H9 (cell line): ENCODE data around the gene HMCN1. TPM values are rescaled to one million over a fixed set of nuclear protein-coding genes. Genes with fewer than 3 reads are reported as not detected.

Experiments
- DNase-seq: peaks from one replicate; pipeline ENCODE4 v3.0.0-alpha.2; 2017
- H2AFZ ChIP-seq: one replicate; pipeline ENCODE4 v1.6.1; 2013; ENCODE audit warnings: mild to moderate bottlenecking, low read length, control low read depth, moderate library complexity
- H2AK5ac ChIP-seq: 2 replicates; pipeline ENCODE4 v1.6.1; 2013; ENCODE audit warnings: low read length, control low read depth, mixed read lengths; ENCODE audit not compliant: insufficient read length
- H2BK120ac ChIP-seq: one replicate; pipeline ENCODE4 v1.6.1; 2013; ENCODE audit warnings: low read depth, mild to moderate bottlenecking, low read length, control low read depth, inconsistent platforms; ENCODE audit not compliant: poor library complexity, severe bottlenecking
- H2BK12ac ChIP-seq: 2 replicates; pipeline ENCODE4 v1.6.1; 2013; ENCODE audit warnings: low read length, control low read depth, mixed read lengths, low read depth; ENCODE audit not compliant: insufficient read length
- H2BK15ac ChIP-seq: 2 replicates; pipeline ENCODE4 v1.6.1; 2013; ENCODE audit warnings: low read depth, low read length, control low read depth
- H2BK20ac ChIP-seq: one replicate; pipeline ENCODE4 v1.6.1; 2013; ENCODE audit warnings: low read depth, mild to moderate bottlenecking, low read length, control low read depth, inconsistent platforms; ENCODE audit not compliant: poor library complexity, severe bottlenecking
- H2BK5ac ChIP-seq: 2 replicates; pipeline ENCODE4 v1.6.1; 2013; ENCODE audit warnings: low read length, control low read depth, mixed read lengths; ENCODE audit not compliant: insufficient read length
- H3K14ac ChIP-seq: 2 replicates; pipeline ENCODE4 v1.6.1; 2013; ENCODE audit warnings: low read length, control low read depth; ENCODE audit not compliant: insufficient read depth
- H3K18ac ChIP-seq: 2 replicates; pipeline ENCODE4 v1.6.1; 2013; ENCODE audit warnings: low read depth, mild to moderate bottlenecking, mixed read lengths, low read length, control low read depth; ENCODE audit not compliant: insufficient read length
- H3K23ac ChIP-seq: 2 replicates; pipeline ENCODE4 v1.6.1; 2013; ENCODE audit warnings: low read length, control low read depth, mixed read lengths, low read depth; ENCODE audit not compliant: insufficient read length
- H3K23me2 ChIP-seq: 2 replicates; pipeline ENCODE4 v1.6.1; 2013; ENCODE audit warnings: low read depth, mild to moderate bottlenecking, mixed read lengths, low read length, control low read depth; ENCODE audit not compliant: insufficient read length, poor library complexity, severe bottlenecking
- H3K27ac ChIP-seq: 2 replicates; pipeline ENCODE4 v1.5.1; 2013; ENCODE audit warnings: low read length, control low read depth, mixed read lengths, low read depth; ENCODE audit not compliant: insufficient read length
- H3K27me3 ChIP-seq: 2 replicates; pipeline ENCODE4 v1.6.1; 2013; ENCODE audit warnings: low read length, control low read depth, inconsistent platforms; ENCODE audit not compliant: insufficient read depth
- H3K4ac ChIP-seq: 2 replicates; pipeline ENCODE4 v1.6.1; 2013; ENCODE audit warnings: low read depth, mild to moderate bottlenecking, control low read depth, inconsistent platforms, low read length, moderate library complexity
- H3K4me1 ChIP-seq: 2 replicates; pipeline ENCODE4 v1.6.1; 2013; ENCODE audit warnings: low read length, control low read depth, inconsistent platforms; ENCODE audit not compliant: insufficient read depth
- H3K4me2 ChIP-seq: 2 replicates; pipeline ENCODE4 v1.6.1; 2013; ENCODE audit warnings: low read length, control low read depth, mixed read lengths; ENCODE audit not compliant: insufficient read length, insufficient read depth
- H3K56ac ChIP-seq: 2 replicates; pipeline ENCODE4 v1.6.1; 2013; ENCODE audit warnings: low read depth, mild to moderate bottlenecking, mixed read lengths, low read length, control low read depth; ENCODE audit not compliant: insufficient read length
- H3K79me1 ChIP-seq: 2 replicates; pipeline ENCODE4 v1.6.1; 2013; ENCODE audit warnings: low read depth, mild to moderate bottlenecking, moderate library complexity, low read length, control low read depth, inconsistent platforms; ENCODE audit not compliant: insufficient read depth, poor library complexity, severe bottlenecking
- H3K79me2 ChIP-seq: 2 replicates; pipeline ENCODE4 v1.6.1; 2013; ENCODE audit warnings: low read length, control low read depth, inconsistent platforms; ENCODE audit not compliant: insufficient read depth
- H3K9ac ChIP-seq: 2 replicates; pipeline ENCODE4 v1.6.1; 2013; ENCODE audit warnings: low read length, control low read depth, mixed read lengths; ENCODE audit not compliant: insufficient read length; ENCODE audit errors: extremely low read depth
- H3K9me3 ChIP-seq: one replicate; pipeline ENCODE4 v1.6.1; 2013; ENCODE audit warnings: low read depth, low read length, inconsistent platforms; ENCODE audit not compliant: control insufficient read depth
- H3T11ph ChIP-seq: one replicate; pipeline ENCODE4 v1.6.1; 2013; ENCODE audit warnings: mild to moderate bottlenecking, low read length, control low read depth, inconsistent platforms
- H4K20me1 ChIP-seq: one replicate; pipeline ENCODE4 v1.6.1; 2013; ENCODE audit not compliant: control insufficient read depth, insufficient read length, insufficient read depth
- H4K5ac ChIP-seq: 2 replicates; pipeline ENCODE4 v1.6.1; 2013; ENCODE audit warnings: low read depth, mild to moderate bottlenecking, mixed read lengths, low read length, control low read depth; ENCODE audit not compliant: insufficient read length
- H4K8ac ChIP-seq: replicated peaks from 2 replicates; pipeline ENCODE4 v1.6.1; 2013; ENCODE audit warnings: low read length, control low read depth, mixed read lengths, low read depth; ENCODE audit not compliant: insufficient read length
- H4K91ac ChIP-seq: 2 replicates; pipeline ENCODE4 v1.6.1; 2013; ENCODE audit warnings: low read depth, mild to moderate bottlenecking, moderate library complexity, mixed read lengths, low read length, control low read depth; ENCODE audit not compliant: insufficient read length
- H3K27ac Mint-ChIP-seq, 3 experiments: 2 replicates in 2 of 3; 3 replicates in 1 of 3; pipeline ENCODE4 v1.8.0; 2020 to 2021; ENCODE audit warnings: mixed read lengths in 3 of 3, mild to moderate bottlenecking in 1 of 3, moderate library complexity in 1 of 3
- H3K27me3 Mint-ChIP-seq: 2 replicates; pipeline ENCODE4 v1.8.0; 2021; ENCODE audit warnings: low read depth, mild to moderate bottlenecking, moderate library complexity, mixed read lengths
- H3K36me3 Mint-ChIP-seq, 3 experiments: 2 replicates in 2 of 3; 3 replicates in 1 of 3; pipeline ENCODE4 v1.8.0; 2020 to 2021; ENCODE audit warnings: low read depth in 3 of 3, mixed read lengths in 3 of 3; ENCODE audit not compliant: insufficient read depth in 1 of 3
- H3K4me1 Mint-ChIP-seq, 2 experiments: 2 replicates each; pipeline ENCODE4 v1.8.0; 2020; ENCODE audit warnings: mixed read lengths in 2 of 2
- H3K4me3 Mint-ChIP-seq, 2 experiments: 2 replicates in 1 of 2; 3 replicates in 1 of 2; pipeline ENCODE4 v1.8.0; 2020 to 2021; ENCODE audit warnings: mild to moderate bottlenecking in 2 of 2, mixed read lengths in 2 of 2, moderate library complexity in 1 of 2
- H3K9me3 Mint-ChIP-seq, 2 experiments: 2 replicates in 1 of 2; 3 replicates in 1 of 2; pipeline ENCODE4 v1.8.0; 2020; ENCODE audit warnings: mild to moderate bottlenecking in 2 of 2, mixed read lengths in 2 of 2, moderate library complexity in 1 of 2
- WGBS: extraction: QIAGEN DNeasy Blood & Tissue Kit; methylation state at CpG from one replicate; pipeline ENCODE4 v1.1.7; 2013; ENCODE audit warnings: missing lambda C conversion rate, low lambda C conversion rate, mixed read lengths; ENCODE audit not compliant: insufficient read length; ENCODE audit errors: extremely low coverage; 5-methylcytosine and 5-hydroxymethylcytosine counted together
- total RNA-seq: library from RNA; stranded (reverse); gene quantifications from 2 replicates; pipeline ENCODE4 v1.2.1, GENCODE V29; 2021
- TF ChIP-seq, protein P1 (sequence below): fragments of 200-600 bp; sonication (generic); conservative IDR thresholded peaks from 3 replicates; pipeline ENCODE4 v1.8.0; 2021; ENCODE audit warnings: antibody characterized with exemption, mild to moderate bottlenecking

The HMCN1 gene
- total RNA-seq, 1 experiment from 2014 or later: 3.3 TPM

DNA sequence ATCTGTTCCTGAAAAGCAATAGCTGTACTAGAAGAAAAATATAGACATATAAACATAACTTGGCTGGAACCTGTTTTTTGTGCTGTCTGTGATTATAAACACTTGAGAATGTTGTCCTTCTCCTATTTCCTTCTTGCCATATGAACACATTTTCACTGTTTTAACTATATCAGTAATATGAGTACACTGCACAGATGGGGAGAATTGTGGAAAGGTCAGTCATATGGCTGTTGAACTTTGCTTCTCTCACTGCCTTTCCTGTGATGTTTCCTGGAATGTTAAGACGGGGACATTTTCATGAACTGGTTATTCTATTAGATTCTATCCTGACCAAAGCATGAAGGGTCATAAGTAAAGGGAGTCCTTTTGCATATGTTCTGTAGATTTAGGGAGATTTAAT, 24.9 kb downstream of the HMCN1 start:
- Histone ChIP-seq H2AFZ (no peak overlapping the region), H3K4me2 (no peak overlapping the region), H4K5ac (no peak overlapping the region), H4K91ac (no peak overlapping the region), H3T11ph (no peak overlapping the region), H3K9ac (no peak overlapping the region), H3K14ac (no peak overlapping the region), H2AK5ac (no peak overlapping the region), H4K20me1 (no peaks in the 10 kb centered on the region), H3K79me1 (no peaks in the 10 kb centered on the region), H2BK12ac (no peak overlapping the region), H3K4me1 (no peaks in the 10 kb centered on the region), H2BK120ac (no peak overlapping the region), H3K4ac (no peak overlapping the region), H3K79me2 (no peaks in the 10 kb centered on the region), H3K23me2 (no peaks in the 10 kb centered on the region), H2BK20ac (no peak overlapping the region), H3K27me3 (no peaks in the 10 kb centered on the region), H4K8ac (no peak overlapping the region), H3K9me3 (no peaks in the 10 kb centered on the region), H3K56ac (no peak overlapping the region), H2BK15ac (no peak overlapping the region), H3K18ac (no peak overlapping the region), H3K23ac (no peak overlapping the region), H2BK5ac (no peak overlapping the region), H3K27ac (no peak overlapping the region)
- Mint-ChIP-seq H3K27ac (no peak overlapping the region), H3K4me3 (no peak overlapping the region), H3K27me3 (no peaks in the 10 kb centered on the region), H3K36me3 (no peaks in the 10 kb centered on the region), H3K4me1 (no peaks in the 10 kb centered on the region), H3K9me3 (no peaks in the 10 kb centered on the region)
- no peak for DNase-seq
- WGBS: no CpG with 5 or more reads among the region's 1 CpG
- TF ChIP-seq, protein P1, sequence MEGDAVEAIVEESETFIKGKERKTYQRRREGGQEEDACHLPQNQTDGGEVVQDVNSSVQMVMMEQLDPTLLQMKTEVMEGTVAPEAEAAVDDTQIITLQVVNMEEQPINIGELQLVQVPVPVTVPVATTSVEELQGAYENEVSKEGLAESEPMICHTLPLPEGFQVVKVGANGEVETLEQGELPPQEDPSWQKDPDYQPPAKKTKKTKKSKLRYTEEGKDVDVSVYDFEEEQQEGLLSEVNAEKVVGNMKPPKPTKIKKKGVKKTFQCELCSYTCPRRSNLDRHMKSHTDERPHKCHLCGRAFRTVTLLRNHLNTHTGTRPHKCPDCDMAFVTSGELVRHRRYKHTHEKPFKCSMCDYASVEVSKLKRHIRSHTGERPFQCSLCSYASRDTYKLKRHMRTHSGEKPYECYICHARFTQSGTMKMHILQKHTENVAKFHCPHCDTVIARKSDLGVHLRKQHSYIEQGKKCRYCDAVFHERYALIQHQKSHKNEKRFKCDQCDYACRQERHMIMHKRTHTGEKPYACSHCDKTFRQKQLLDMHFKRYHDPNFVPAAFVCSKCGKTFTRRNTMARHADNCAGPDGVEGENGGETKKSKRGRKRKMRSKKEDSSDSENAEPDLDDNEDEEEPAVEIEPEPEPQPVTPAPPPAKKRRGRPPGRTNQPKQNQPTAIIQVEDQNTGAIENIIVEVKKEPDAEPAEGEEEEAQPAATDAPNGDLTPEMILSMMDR: no peak
